SK-N-SH treated with all-trans-retinoic acid at 6 μM for 48 hours (cell line): ENCODE data around the gene MBD3L1.

Experiments
- ATAC-seq: fragments of 200-7000 bp; cut with Tn5 transposase; 3 replicates; pipeline ENCODE4 v1.9.1; 2020; ENCODE audit warnings: mild to moderate bottlenecking, moderate library complexity
- ARNTL ChIP-seq: fragments of 450-650 bp; formaldehyde crosslinking; IDR thresholded peaks from 2 replicates; pipeline ENCODE4 v1.5.0; 2020; ENCODE audit warnings: low read depth, mild to moderate bottlenecking, moderate library complexity, borderline replicate concordance
- BACH2 ChIP-seq: fragments of 250-450 bp; sonication (Bioruptor Pico); IDR thresholded peaks from 2 replicates; pipeline ENCODE4 v1.9.0; 2021; ENCODE audit warnings: mild to moderate bottlenecking, borderline replicate concordance
- CREB5 ChIP-seq: fragments of 250-450 bp; sonication (Bioruptor Pico); IDR thresholded peaks from 2 replicates; pipeline ENCODE4 v1.5.1; 2020; ENCODE audit warnings: low read depth, mild to moderate bottlenecking, moderate library complexity
- CSDC2 ChIP-seq: fragments of 250-450 bp; sonication (Bioruptor Pico); IDR thresholded peaks from 2 replicates; pipeline ENCODE4 v1.5.0; 2020; ENCODE audit warnings: mild to moderate bottlenecking, moderate library complexity
- CSRNP3 ChIP-seq: fragments of 250-450 bp; sonication (Bioruptor Pico); IDR thresholded peaks from 2 replicates; pipeline ENCODE4 v1.5.1; 2021; ENCODE audit warnings: mild to moderate bottlenecking, moderate library complexity
- ESRRG ChIP-seq: fragments of 250-450 bp; sonication (Bioruptor Pico); IDR thresholded peaks from 2 replicates; pipeline ENCODE4 v1.6.1; 2021; ENCODE audit warnings: mild to moderate bottlenecking
- GLIS3 ChIP-seq: fragments of 250-450 bp; sonication (Bioruptor Pico); IDR thresholded peaks from 2 replicates; pipeline ENCODE4 v1.5.0; 2020; ENCODE audit warnings: mild to moderate bottlenecking, moderate library complexity
- ISL1 ChIP-seq: fragments of 250-450 bp; sonication (Bioruptor Pico); IDR thresholded peaks from 2 replicates; pipeline ENCODE4 v2.1.2; 2022; ENCODE audit warnings: mild to moderate bottlenecking, moderate library complexity
- OSR1 ChIP-seq: fragments of 250-450 bp; sonication (Bioruptor Pico); IDR thresholded peaks from 2 replicates; pipeline ENCODE4 v1.8.0; 2022; ENCODE audit warnings: moderate library complexity, mild to moderate bottlenecking, inconsistent platforms
- PATZ1 ChIP-seq: fragments of 250-450 bp; sonication (Bioruptor Pico); IDR thresholded peaks from 2 replicates; pipeline ENCODE4 v1.8.0; 2020; ENCODE audit warnings: mild to moderate bottlenecking, moderate library complexity, borderline replicate concordance
- POU6F1 ChIP-seq: fragments of 250-450 bp; sonication (Bioruptor Pico); IDR thresholded peaks from 2 replicates; pipeline ENCODE4 v1.8.0; 2021; ENCODE audit warnings: low read depth, mild to moderate bottlenecking, moderate library complexity, borderline replicate concordance
- PPARA ChIP-seq: fragments of 250-450 bp; sonication (Bioruptor Pico); IDR thresholded peaks from 2 replicates; pipeline ENCODE4 v1.5.0; 2020; ENCODE audit warnings: mild to moderate bottlenecking, borderline replicate concordance
- RARB ChIP-seq: fragments of 250-450 bp; sonication (Bioruptor Pico); IDR thresholded peaks from 2 replicates; pipeline ENCODE4 v1.8.0; 2021; ENCODE audit warnings: mild to moderate bottlenecking, moderate library complexity
- TCF4 ChIP-seq: fragments of 250-450 bp; sonication (Bioruptor Pico); IDR thresholded peaks from 2 replicates; pipeline ENCODE4 v1.8.0; 2021; ENCODE audit warnings: mild to moderate bottlenecking, moderate library complexity, borderline replicate concordance
- TOX ChIP-seq: fragments of 250-450 bp; sonication (Bioruptor Pico); IDR thresholded peaks from 2 replicates; pipeline ENCODE4 v1.8.0; 2021; ENCODE audit warnings: mild to moderate bottlenecking, moderate library complexity, borderline replicate concordance
- TSHZ2 ChIP-seq: fragments of 250-450 bp; sonication (Bioruptor Pico); IDR thresholded peaks from 2 replicates; pipeline ENCODE4 v1.5.0; 2020; ENCODE audit warnings: mild to moderate bottlenecking, moderate library complexity
- ZC3H10 ChIP-seq: fragments of 250-450 bp; sonication (Bioruptor Pico); IDR thresholded peaks from 2 replicates; pipeline ENCODE4 v1.5.1; 2021; ENCODE audit warnings: mild to moderate bottlenecking, moderate library complexity
- ZFP3 ChIP-seq: fragments of 250-450 bp; sonication (Bioruptor Pico); IDR thresholded peaks from 2 replicates; pipeline ENCODE4 v1.5.0; 2020; ENCODE audit warnings: mild to moderate bottlenecking, moderate library complexity
- ZFP30 ChIP-seq: fragments of 450-650 bp; formaldehyde crosslinking; IDR thresholded peaks from 2 replicates; pipeline ENCODE4 v1.5.0; 2022; ENCODE audit warnings: mild to moderate bottlenecking, moderate library complexity
- ZNF70 ChIP-seq: fragments of 450-650 bp; formaldehyde crosslinking; IDR thresholded peaks from 2 replicates; pipeline ENCODE4 v1.5.0; 2020; ENCODE audit warnings: mild to moderate bottlenecking, moderate library complexity
- ZNF8 ChIP-seq: fragments of 450-650 bp; formaldehyde crosslinking; IDR thresholded peaks from 2 replicates; pipeline ENCODE4 v1.5.0; 2020; ENCODE audit warnings: mild to moderate bottlenecking, moderate library complexity

Gene MBD3L1

DNA sequence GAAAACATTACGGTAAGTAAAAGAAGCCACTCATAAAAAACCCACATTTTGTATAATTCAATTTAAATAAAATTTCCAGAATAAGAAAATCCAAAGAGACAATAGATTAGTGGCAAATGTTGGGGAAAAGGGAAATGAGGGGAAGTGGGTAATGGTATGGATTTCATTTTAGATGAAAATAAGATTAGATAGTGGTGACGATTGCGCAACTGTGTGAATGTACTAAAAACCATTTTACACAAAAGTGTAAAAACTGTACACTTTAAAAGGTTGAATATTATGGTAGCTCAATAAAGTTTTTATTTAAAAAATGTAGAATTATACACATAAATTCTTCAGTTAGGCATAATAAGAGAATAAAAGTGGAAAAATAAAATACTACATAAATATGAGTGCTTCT, 3.7 kb downstream of the MBD3L1 start:
- ATAC-seq: no peak
- TF ChIP-seq CSDC2: no peak
- TF ChIP-seq ARNTL (CRISPR knock-in tag): no peak
- TF ChIP-seq, all 23 proteins: peak for 0

DNA sequence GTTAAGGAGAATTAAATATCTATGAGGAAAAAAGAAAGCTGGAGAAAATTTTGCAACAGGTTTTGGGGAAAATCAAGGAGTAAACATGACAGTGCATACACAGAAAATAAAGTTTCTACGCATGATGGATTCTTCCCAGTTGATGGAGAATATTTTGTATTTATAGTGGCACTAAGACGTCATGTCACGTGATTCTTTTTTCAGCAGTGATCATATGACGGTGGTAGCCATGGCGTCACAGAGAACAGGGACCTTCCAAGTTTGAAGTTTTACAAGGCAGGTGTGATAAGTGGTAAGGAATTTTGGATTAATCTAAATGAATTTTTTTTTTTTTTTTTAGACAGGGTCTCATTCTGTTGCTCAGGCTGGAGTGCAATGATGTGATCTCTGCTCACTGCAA, 8.5 kb downstream of the MBD3L1 start:
- ATAC-seq: no peak
- TF ChIP-seq ZC3H10 (CRISPR knock-in tag): no peak
- no peak for TF ChIP-seq CSRNP3 (CRISPR knock-in tag)
- TF ChIP-seq CREB5 (CRISPR knock-in tag): no peak
- TF ChIP-seq ESRRG: no peak
- no peak for TF ChIP-seq ZNF8 (CRISPR knock-in tag)
- TF ChIP-seq RARB (CRISPR knock-in tag): no peak
- no peak for TF ChIP-seq CSDC2
- TF ChIP-seq POU6F1 (CRISPR knock-in tag): no peak
- TF ChIP-seq PATZ1: no peak
- no peak for TF ChIP-seq TSHZ2 (CRISPR knock-in tag)
- no peak for TF ChIP-seq ZNF70 (CRISPR knock-in tag)
- no peak for TF ChIP-seq ISL1 (CRISPR knock-in tag)
- no peak for TF ChIP-seq BACH2 (CRISPR knock-in tag)
- TF ChIP-seq TCF4 (CRISPR knock-in tag): no peak
- no peak for TF ChIP-seq GLIS3

- TF ChIP-seq RARB (CRISPR knock-in tag): no peak
- ATAC-seq: no peak
Measured at GRCh38 chr19:8846819-8847218, 14.6 kb downstream of the MBD3L1 start.

DNA sequence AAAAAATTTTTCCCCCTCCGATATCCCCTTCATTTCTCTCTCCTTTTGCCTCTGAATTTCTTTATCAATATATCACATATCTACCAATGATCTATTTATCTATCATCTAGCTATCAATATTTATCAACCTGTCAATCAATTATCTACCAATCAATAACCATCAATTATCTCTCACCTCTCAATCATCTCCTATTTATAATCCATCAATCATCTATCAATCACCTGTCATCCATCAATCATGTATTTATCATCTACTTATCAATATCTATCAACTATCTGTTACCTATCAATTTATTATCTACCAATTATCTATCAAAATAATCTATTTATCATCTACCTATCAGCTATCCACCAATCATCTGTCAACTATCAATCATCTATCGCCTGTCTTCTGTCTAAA, 17.1 kb downstream of the MBD3L1 start:
- no peak for ATAC-seq
- TF ChIP-seq TCF4 (CRISPR knock-in tag) (no peak), ISL1 (CRISPR knock-in tag) (no peak), ZNF8 (CRISPR knock-in tag) (no peak), CREB5 (CRISPR knock-in tag) (no peak), ARNTL (CRISPR knock-in tag) (no peak), TOX (no peak), PPARA (no peak), ZFP30 (no peak), ZFP3 (CRISPR knock-in tag) (no peak), PATZ1 (no peak), OSR1 (CRISPR knock-in tag) (no peak), ESRRG (no peak), POU6F1 (CRISPR knock-in tag) (no peak), CSDC2 (no peak), BACH2 (CRISPR knock-in tag) (no peak)
